Measurements from ENCODE around the gene KDM6A.

- TF ChIP-seq CTCF (conservative IDR thresholded peaks at IDR 0.05; ENCODE audit: low read depth, low read length) (no peak), EZH2 (IDR thresholded peaks at IDR 0.05; ENCODE audit: borderline replicate concordance, low read depth, low read length, poor library complexity, severe bottlenecking) (no peak)
Observed at GRCh38 chrX:44906542-44906941, 33.6 kb downstream of the KDM6A start.

Data from A673 (cell line).